Stomach (tissue), 9 donors: ENCODE data around the gene TPST2. TPM values are rescaled to one million over a fixed set of nuclear protein-coding genes. Genes with fewer than 3 reads are reported as not detected.

Source experiments
- DNase-seq, 2 donors: peaks; one replicate each; pipeline versions ENCODE4 v3.0.0 to v3.0.0-alpha.2; 2013 to 2019
- H3K27ac ChIP-seq, 5 donors: fragments of 200-600 bp in 4 of 5; sonication (generic) in 4 of 5; one replicate each; pipeline ENCODE4 v1.5.1; 2013 to 2019; ENCODE audit warnings: mild to moderate bottlenecking in 1 of 5, moderate library complexity in 1 of 5
- H3K27me3 ChIP-seq, 3 donors: fragments of 200-600 bp; sonication (generic); one replicate each; pipeline ENCODE4 v1.5.1; 2017 to 2019; ENCODE audit warnings: mixed run types in 1 of 3
- H3K36me3 ChIP-seq, 4 donors: fragments of 200-600 bp; sonication (generic); 1 replicate in 3 of 4; 2 replicates in 1 of 4; pipeline ENCODE4 v1.5.1; 2016 to 2019
- H3K4me1 ChIP-seq, 4 donors: fragments of 200-600 bp; sonication (generic); one replicate each; pipeline ENCODE4 v1.5.1; 2016 to 2019
- H3K4me3 ChIP-seq, 4 donors: fragments of 200-600 bp; sonication (generic) in 3 of 4; one replicate each; pipeline ENCODE4 v1.5.1; 2016 to 2019; ENCODE audit warnings: mild to moderate bottlenecking in 1 of 4
- H3K9me3 ChIP-seq, 4 donors: fragments of 200-600 bp; sonication (generic); one replicate each; pipeline ENCODE4 v1.5.1; 2016 to 2019
- CTCF ChIP-seq, 7 experiments: fragments of 450-650 bp in 4 of 7; fragments of 200-600 bp in 3 of 7; sonication (generic) in 3 of 7; IDR thresholded peaks; one replicate each; pipeline ENCODE4 v1.5.1; 2016 to 2019; ENCODE audit warnings: antibody characterized with exemption in 7 of 7, control low read depth in 2 of 7, mild to moderate bottlenecking in 1 of 7
- EP300 ChIP-seq: sonication (generic); formaldehyde crosslinking; IDR thresholded peaks from one replicate; pipeline ENCODE4 v1.6.1; 2017; ENCODE audit warnings: antibody characterized with exemption
- POLR2A ChIP-seq, 4 donors: fragments of 450-650 bp; IDR thresholded peaks; one replicate each; pipeline ENCODE4 v1.6.1; 2016; ENCODE audit warnings: antibody characterized with exemption in 4 of 4, control low read depth in 2 of 4, mild to moderate bottlenecking in 1 of 4, moderate library complexity in 1 of 4
- POLR2AphosphoS5 ChIP-seq, 3 donors: sonication (generic); formaldehyde crosslinking; IDR thresholded peaks; one replicate each; pipeline ENCODE4 v1.6.1; 2016; ENCODE audit warnings: antibody characterized with exemption in 3 of 3
- WGBS, 5 donors: extraction: QIAGEN DNeasy Blood & Tissue Kit in 3 of 5; methylation state at CpG; one replicate each; pipeline versions ENCODE4 v1.1.5 to v1.1.7; 2013 to 2018; 5-methylcytosine and 5-hydroxymethylcytosine counted together
- intact Hi-C: fragments of 100-400 bp; cut with DNase I; formaldehyde crosslinking; loops from one replicate; pipeline ENCODE4 v1.15.1; 2023; ENCODE audit warnings: low total_unique reads
- polyA plus RNA-seq, 3 donors: library from polyadenylated mRNA; stranded (reverse); fragments of 200-250 nt; gene quantifications; one replicate each; pipeline ENCODE4 v1.2.3, GENCODE V29; 2013
- total RNA-seq, 5 donors: library from RNA; depleted of rRNA; stranded (reverse); fragments of >200 nt; gene quantifications; one replicate each; pipeline versions ENCODE4 v1.1.0 to v1.2.3, GENCODE V29; 2014 to 2016
- donor health status: healthy with polysubstance abuse.
- donor health status: Bipolar disorder and iron deficiency.
- donor health status: healthy.

The TPST2 gene
- total and polyA plus RNA-seq, 8 donors, result 5.3 to 88.3 (median 10.4) TPM

- peaks cover 7 to 19% (median 15%) of the 10 kb centered on the region in 4 donors for H3K4me1 ChIP-seq
- TF ChIP-seq POLR2A (IDR thresholded peaks at IDR 0.05) (no peak), EP300 (no peak), CTCF (IDR thresholded peaks at IDR 0.05) (no peak), POLR2AphosphoS5 (IDR thresholded peaks at IDR 0.05) (no peak)
- WGBS, 5 donors, result 46 to 59% (median 56%) methylated on average over 4 of the region's 4 CpGs
- H3K27ac ChIP-seq, result no peak overlapping the region
- H3K4me3 ChIP-seq, result no peak overlapping the region
- H3K36me3 ChIP-seq, result peaks cover 43 to 85% (median 80%) of the 10 kb centered on the region in 4 donors
- H3K27me3 ChIP-seq, result no peaks in the 10 kb centered on the region
- intact Hi-C loops, result no loop called here
- no peaks in the 10 kb centered on the region for H3K9me3 ChIP-seq
- DNase-seq, result no peak
These were observed 100.4 kb downstream of the TPST2 start for GRCh38 chr22:26489447-26490036.

- TF ChIP-seq POLR2A (IDR thresholded peaks at IDR 0.05), result no peak
- TF ChIP-seq EP300, result no peak
- TF ChIP-seq POLR2AphosphoS5 (IDR thresholded peaks at IDR 0.05), result no peak
- no peak for TF ChIP-seq CTCF (IDR thresholded peaks at IDR 0.05)
- WGBS, 5 donors, result 51 to 64% (median 57%) methylated on average over 3 of the region's 3 CpGs
- no peak overlapping the region for H3K27ac ChIP-seq
- H3K4me1 ChIP-seq, result peaks cover 13 to 29% (median 25%) of the 10 kb centered on the region in 4 donors
- intact Hi-C loops, result no loop called here
- H3K27me3 ChIP-seq, result no peaks in the 10 kb centered on the region
- no peak for DNase-seq
- no peaks in the 10 kb centered on the region for H3K9me3 ChIP-seq
- no peak overlapping the region for H3K4me3 ChIP-seq
- peaks cover 27 to 70% (median 64%) of the 10 kb centered on the region in 4 donors for H3K36me3 ChIP-seq
These were observed 101.9 kb downstream of the TPST2 start for GRCh38 chr22:26487996-26488395.

- Histone ChIP-seq H3K9me3 (no peaks in the 10 kb centered on the region), H3K36me3 (peaks cover 12 to 54% (median 49%) of the 10 kb centered on the region in 4 donors), H3K27ac (no peak overlapping the region), H3K4me3 (no peak overlapping the region), H3K4me1 (peaks cover 27 to 45% (median 41%) of the 10 kb centered on the region in 4 donors), H3K27me3 (no peaks in the 10 kb centered on the region)
- intact Hi-C loops, result no loop called here
- TF ChIP-seq POLR2AphosphoS5 (IDR thresholded peaks at IDR 0.05), result no peak
- TF ChIP-seq POLR2A (IDR thresholded peaks at IDR 0.05), result no peak
- no peak for TF ChIP-seq EP300
- no peak for TF ChIP-seq CTCF (IDR thresholded peaks at IDR 0.05)
- DNase-seq, result no peak
- 84 to 90% (median 85%) methylated on average over 5 of the region's 5 CpGs for WGBS, 5 donors
These were observed 103.5 kb downstream of the TPST2 start for GRCh38 chr22:26486394-26486793.

GRCh38 chr22:26485806-26486390, 104.0 kb downstream of the TPST2 start:
- TF ChIP-seq EP300 (no peak), POLR2A (IDR thresholded peaks at IDR 0.05) (no peak), CTCF (IDR thresholded peaks at IDR 0.05) (no peak), POLR2AphosphoS5 (IDR thresholded peaks at IDR 0.05) (no peak)
- 55 to 86% (median 61%) methylated on average over 3 of the region's 3 CpGs for WGBS, 5 donors
- intact Hi-C loops, result no loop called here
- Histone ChIP-seq H3K27me3 (no peaks in the 10 kb centered on the region), H3K4me3 (no peak overlapping the region), H3K4me1 (peaks cover 32 to 50% (median 46%) of the 10 kb centered on the region in 4 donors), H3K9me3 (no peaks in the 10 kb centered on the region), H3K36me3 (peaks cover 7 to 52% (median 45%) of the 10 kb centered on the region in 4 donors), H3K27ac (no peak overlapping the region)
- DNase-seq, result no peak
